PC-3 (cell line): ENCODE results near the gene STXBP6. TPM values are rescaled to one million over a fixed set of nuclear protein-coding genes. Genes with fewer than 3 reads are reported as not detected.

Experiments used
- ATAC-seq: fragments of 200-7000 bp; cut with Tn5 transposase; 2 replicates; pipeline ENCODE4 v1.9.1; 2020; ENCODE audit warnings: mild to moderate bottlenecking, moderate library complexity
- BruUV-seq: library from RNA; stranded (reverse); fragments of 400-500 nt; replicated peaks from 2 replicates; lab custom pipeline; 2021; lab: Mats Ljungman, UMichigan
- CTCF ChIA-PET: fragments of 300-600 bp; sonication (Branson Sonifier 250); formaldehyde crosslinking; loops from one replicate; lab custom pipeline; 2022; ENCODE audit warnings: antibody characterized with exemption; lab: Charles Lee
- POLR2A ChIA-PET: fragments of 300-600 bp; sonication (Branson Sonifier 250); formaldehyde crosslinking; loops from one replicate; lab custom pipeline; 2022; ENCODE audit warnings: antibody characterized with exemption; ENCODE audit not compliant: unreplicated experiment; lab: Charles Lee
- DNase-seq: peaks from one replicate; pipeline ENCODE4 v3.0.0-alpha.2; 2015
- H2AFZ ChIP-seq: fragments of 300-600 bp; sonication (generic); 2 replicates; pipeline ENCODE4 v1.6.0; 2016; ENCODE audit warnings: antibody characterized with exemption, low read length
- H3F3A ChIP-seq: fragments of 300-600 bp; sonication (generic); one replicate; pipeline ENCODE4 v1.6.0; 2017; ENCODE audit warnings: antibody characterized with exemption, low read length, control low read depth, mild to moderate bottlenecking; ENCODE audit not compliant: unreplicated experiment
- H3K27ac ChIP-seq: fragments of 300-600 bp; sonication (generic); 2 replicates; pipeline ENCODE4 v1.5.1; 2016; ENCODE audit warnings: mild to moderate bottlenecking, low read length
- H3K27me3 ChIP-seq: fragments of 300-600 bp; sonication (generic); 2 replicates; pipeline ENCODE4 v1.6.1; 2016; ENCODE audit warnings: low read length, mixed read lengths
- H3K36me3 ChIP-seq: fragments of 300-600 bp; sonication (generic); 2 replicates; pipeline ENCODE4 v1.6.1; 2016; ENCODE audit warnings: low read depth, mixed run types, low read length, mixed read lengths
- H3K4me1 ChIP-seq: fragments of 300-600 bp; sonication (generic); 2 replicates; pipeline ENCODE4 v1.5.1; 2016; ENCODE audit warnings: low read length; ENCODE audit not compliant: insufficient read depth
- H3K4me2 ChIP-seq: fragments of 300-600 bp; sonication (generic); 2 replicates; pipeline ENCODE4 v1.6.0; 2016; ENCODE audit warnings: low read length
- H3K4me3 ChIP-seq: fragments of 300-600 bp; sonication (generic); 2 replicates; pipeline ENCODE4 v1.5.1; 2016; ENCODE audit warnings: mild to moderate bottlenecking, low read length, mixed read lengths
- H3K79me2 ChIP-seq: fragments of 300-600 bp; sonication (generic); 2 replicates; pipeline ENCODE4 v1.6.1; 2017; ENCODE audit warnings: low read length, mixed read lengths
- H3K9ac ChIP-seq: fragments of 300-600 bp; sonication (generic); 2 replicates; pipeline ENCODE4 v1.6.0; 2016; ENCODE audit warnings: mild to moderate bottlenecking, low read length
- H3K9me2 ChIP-seq: fragments of 300-600 bp; sonication (generic); replicated peaks from 2 replicates; pipeline ENCODE4 v1.6.1; 2016; ENCODE audit warnings: mixed run types, low read length, mixed read lengths
- H3K9me3 ChIP-seq: fragments of 300-600 bp; sonication (generic); 2 replicates; pipeline ENCODE4 v1.6.1; 2016; ENCODE audit warnings: low read length, mixed read lengths
- H4K20me1 ChIP-seq: fragments of 300-600 bp; sonication (generic); 2 replicates; pipeline ENCODE4 v1.6.1; 2016; ENCODE audit warnings: low read length, mixed read lengths
- CTCF ChIP-seq: fragments of 300-600 bp; sonication (generic); conservative IDR thresholded peaks from 2 replicates; pipeline ENCODE4 v1.5.1; 2017; ENCODE audit warnings: antibody characterized with exemption, low read depth, mild to moderate bottlenecking, low read length
- EZH2 ChIP-seq: fragments of 300-600 bp; sonication (generic); IDR thresholded peaks from one replicate; pipeline ENCODE4 v1.6.1; 2017; ENCODE audit warnings: antibody characterized with exemption, mild to moderate bottlenecking, low read length; ENCODE audit not compliant: unreplicated experiment
- EZH2phosphoT487 ChIP-seq: fragments of 300-600 bp; sonication (generic); IDR thresholded peaks from 2 replicates; pipeline ENCODE4 v1.6.1; 2018; ENCODE audit warnings: mild to moderate bottlenecking, antibody characterized with exemption, low read length, borderline replicate concordance
- intact Hi-C: fragments of 100-400 bp; cut with micrococcal nuclease; formaldehyde crosslinking; loops from 2 replicates; pipeline ENCODE4 v1.9.0; 2023
- total RNA-seq: library from RNA; depleted of rRNA; stranded (reverse); fragments of >200 nt; gene quantifications from 2 replicates; pipeline ENCODE4 v1.2.3, GENCODE V29; 2014

The STXBP6 gene
- total RNA-seq, 1 experiment from 2014 or later, result 0.40 TPM

- no peaks in the 10 kb centered on the region for H4K20me1 ChIP-seq
- no peaks in the 10 kb centered on the region for H3K79me2 ChIP-seq
- no peak overlapping the region for H3K4me2 ChIP-seq
- POLR2A ChIA-PET, result no interaction called here
- CTCF ChIA-PET, result no interaction called here
- H3K4me1 ChIP-seq, result no peaks in the 10 kb centered on the region
- H3K9me3 ChIP-seq, result no peaks in the 10 kb centered on the region
- DNase-seq (no peak), ATAC-seq (no peak)
- H2AFZ ChIP-seq, result no peak overlapping the region
- TF ChIP-seq CTCF (no peak), EZH2 (no peak), EZH2phosphoT487 (no peak)
- no peak overlapping the region for H3K27ac ChIP-seq
- H3K27me3 ChIP-seq, result no peaks in the 10 kb centered on the region
- no peak overlapping the region for H3K9ac ChIP-seq
- no peaks in the 10 kb centered on the region for H3K9me2 ChIP-seq
- H3K4me3 ChIP-seq, result no peak overlapping the region
- H3F3A ChIP-seq, result no peaks in the 10 kb centered on the region
- intact Hi-C loops, result no loop called here
- no peaks in the 10 kb centered on the region for H3K36me3 ChIP-seq
- BruUV-seq, result no TSS peak
These were observed 157.4 kb downstream of the STXBP6 start for GRCh38 chr14:24892497-24893051.

- ATAC-seq, result no peak
- H3K27me3 ChIP-seq, result no peaks in the 10 kb centered on the region
- TF ChIP-seq CTCF (no peak), EZH2phosphoT487 (no peak)
- no peaks in the 10 kb centered on the region for H3K9me3 ChIP-seq
- no peak overlapping the region for H3K9ac ChIP-seq
- no peak overlapping the region for H3K4me2 ChIP-seq
- CTCF ChIA-PET, result no interaction called here
- H3K27ac ChIP-seq, result no peak overlapping the region
- H3F3A ChIP-seq, result no peaks in the 10 kb centered on the region
- H4K20me1 ChIP-seq, result no peaks in the 10 kb centered on the region
- H3K4me3 ChIP-seq, result no peak overlapping the region
- no peaks in the 10 kb centered on the region for H3K79me2 ChIP-seq
- no peaks in the 10 kb centered on the region for H3K9me2 ChIP-seq
- DNase-seq, result no peak
- POLR2A ChIA-PET, result no interaction called here
- no peaks in the 10 kb centered on the region for H3K4me1 ChIP-seq
- intact Hi-C loops, result no loop called here
- no peak overlapping the region for H2AFZ ChIP-seq
- no TSS peak for BruUV-seq
- no peaks in the 10 kb centered on the region for H3K36me3 ChIP-seq
These were observed 157.9 kb downstream of the STXBP6 start for GRCh38 chr14:24891987-24892496.

- DNase-seq, result no peak
- Histone ChIP-seq H3K4me2 (no peak overlapping the region), H3K4me1 (no peaks in the 10 kb centered on the region), H3K9ac (no peak overlapping the region), H3K36me3 (no peaks in the 10 kb centered on the region), H3K4me3 (no peak overlapping the region), H2AFZ (no peak overlapping the region), H3K9me2 (no peaks in the 10 kb centered on the region), H3K27ac (no peak overlapping the region), H3K27me3 (no peaks in the 10 kb centered on the region), H3F3A (no peaks in the 10 kb centered on the region), H3K79me2 (no peaks in the 10 kb centered on the region), H3K9me3 (no peaks in the 10 kb centered on the region), H4K20me1 (no peaks in the 10 kb centered on the region)
- TF ChIP-seq CTCF (no peak), EZH2phosphoT487 (no peak), EZH2 (no peak)
- BruUV-seq, result no TSS peak
- ChIA-PET POLR2A (no interaction called here), CTCF (no interaction called here)
- intact Hi-C loops, result no loop called here
- no peak for ATAC-seq
These were observed 159.2 kb downstream of the STXBP6 start for GRCh38 chr14:24890716-24891115.
